Retinal pigment epithelial cell (primary cell): Measurements from ENCODE around the gene SPI1.

Experiments
- DNase-seq: peaks from one replicate; pipeline ENCODE4 v3.0.0-alpha.2; 2010; ENCODE audit warnings: low read depth
- H3K4me3 ChIP-seq: 2 replicates; pipeline ENCODE4 v1.5.1; 2011; ENCODE audit warnings: mild to moderate bottlenecking, low read length, control low read depth, moderate library complexity
- TF ChIP-seq, protein P1 (sequence below): conservative IDR thresholded peaks from 2 replicates; pipeline ENCODE4 v1.5.1; 2011; ENCODE audit warnings: low read depth, low read length, control low read depth, inconsistent platforms

SPI1 gene

DNA sequence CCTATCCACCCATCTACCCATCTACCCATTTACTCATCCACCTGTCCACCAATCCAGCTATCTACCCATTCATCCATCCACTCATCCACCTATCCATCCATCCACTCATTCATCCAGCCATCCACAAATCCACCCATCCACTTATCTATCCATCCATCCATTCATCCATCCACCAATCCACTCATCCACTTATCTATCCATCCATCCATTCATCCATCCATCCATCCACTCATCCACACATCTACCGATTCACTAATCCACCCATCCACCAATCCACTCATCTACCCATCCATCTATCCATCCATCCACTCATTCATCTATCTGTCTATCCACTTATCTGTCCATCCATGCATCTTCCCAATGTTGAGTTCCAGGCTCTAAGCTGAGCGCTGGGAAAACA, 1.7 kb upstream of the SPI1 start:
- H3K4me3 ChIP-seq = no peak overlapping the region
- TF ChIP-seq, protein P1, sequence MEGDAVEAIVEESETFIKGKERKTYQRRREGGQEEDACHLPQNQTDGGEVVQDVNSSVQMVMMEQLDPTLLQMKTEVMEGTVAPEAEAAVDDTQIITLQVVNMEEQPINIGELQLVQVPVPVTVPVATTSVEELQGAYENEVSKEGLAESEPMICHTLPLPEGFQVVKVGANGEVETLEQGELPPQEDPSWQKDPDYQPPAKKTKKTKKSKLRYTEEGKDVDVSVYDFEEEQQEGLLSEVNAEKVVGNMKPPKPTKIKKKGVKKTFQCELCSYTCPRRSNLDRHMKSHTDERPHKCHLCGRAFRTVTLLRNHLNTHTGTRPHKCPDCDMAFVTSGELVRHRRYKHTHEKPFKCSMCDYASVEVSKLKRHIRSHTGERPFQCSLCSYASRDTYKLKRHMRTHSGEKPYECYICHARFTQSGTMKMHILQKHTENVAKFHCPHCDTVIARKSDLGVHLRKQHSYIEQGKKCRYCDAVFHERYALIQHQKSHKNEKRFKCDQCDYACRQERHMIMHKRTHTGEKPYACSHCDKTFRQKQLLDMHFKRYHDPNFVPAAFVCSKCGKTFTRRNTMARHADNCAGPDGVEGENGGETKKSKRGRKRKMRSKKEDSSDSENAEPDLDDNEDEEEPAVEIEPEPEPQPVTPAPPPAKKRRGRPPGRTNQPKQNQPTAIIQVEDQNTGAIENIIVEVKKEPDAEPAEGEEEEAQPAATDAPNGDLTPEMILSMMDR = no peak
- no peak for DNase-seq

- no peak overlapping the region for H3K4me3 ChIP-seq
- TF ChIP-seq, protein P1 = no peak
- no peak for DNase-seq
Observed at GRCh38 chr11:47379317-47379716, 970 bp upstream of the SPI1 start.

- H3K4me3 ChIP-seq = no peak overlapping the region
- DNase-seq = no peak
- TF ChIP-seq, protein P1 = no peak
Observed at GRCh38 chr11:47378836-47379170, 456 bp upstream of the SPI1 start.

- no peak for DNase-seq
- TF ChIP-seq, protein P1 = no peak
- no peak overlapping the region for H3K4me3 ChIP-seq
Observed at GRCh38 chr11:47377571-47378009, 757 bp downstream of the SPI1 start.

DNA sequence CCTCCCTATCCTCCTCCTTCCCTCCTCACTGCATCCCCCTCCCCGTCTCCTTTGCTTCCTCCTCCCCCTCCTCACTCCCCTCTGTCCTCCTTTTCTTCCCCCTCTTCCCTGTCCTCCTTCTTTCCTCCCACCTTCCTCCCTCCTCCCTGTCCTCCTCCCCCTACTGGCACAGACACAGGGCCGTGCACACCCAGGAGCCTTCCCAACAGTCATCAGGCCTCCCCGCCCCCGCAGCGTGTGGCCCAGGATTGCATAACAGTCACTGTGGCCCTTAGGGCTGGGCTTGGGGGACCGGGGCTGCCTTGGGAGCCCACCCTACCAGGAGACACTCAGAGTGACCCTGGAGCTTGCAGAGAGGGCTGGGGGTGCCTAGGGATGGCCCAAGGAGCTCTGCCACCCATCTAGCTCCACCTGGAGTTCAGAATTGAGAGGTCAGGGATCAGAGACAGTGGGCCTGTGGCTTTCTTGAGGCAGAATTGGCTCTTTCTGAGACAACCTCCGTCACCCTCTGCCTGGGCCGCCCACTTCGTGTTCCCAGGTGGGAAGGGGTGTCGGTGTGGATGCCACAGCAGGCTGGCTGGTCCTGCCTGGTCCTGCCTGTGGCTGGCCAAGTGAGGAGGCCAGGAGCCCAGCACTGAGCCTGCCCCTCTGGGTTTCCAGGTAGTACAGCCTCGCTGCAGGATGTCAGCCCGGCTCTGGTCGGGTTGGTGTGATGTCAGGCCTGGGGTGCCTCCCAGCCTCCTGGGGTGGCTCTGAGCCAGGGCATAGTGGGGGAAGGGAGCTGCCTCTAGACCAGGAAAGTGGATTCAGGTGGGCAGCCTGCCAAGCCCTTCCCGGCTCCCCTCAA, 1.6 kb downstream of the SPI1 start:
- no peak overlapping the region for H3K4me3 ChIP-seq
- TF ChIP-seq, protein P1 = no peak
- DNase-seq = no peak

GRCh38 chr11:47376107-47376524, 2.2 kb downstream of the SPI1 start:
- DNase-seq = no peak
- TF ChIP-seq, protein P1 = no peak
- H3K4me3 ChIP-seq = no peak overlapping the region

- no peak overlapping the region for H3K4me3 ChIP-seq
Observed at GRCh38 chr11:47375546-47376085, 2.7 kb downstream of the SPI1 start.

More at GRCh38 chr11:47375546-47376085, 2.7 kb downstream of the SPI1 start:
- DNase-seq = no peak
- TF ChIP-seq, protein P1 = no peak
